GM19455 (cell line): ENCODE data around the gene CYFIP2.
A peak's percentile ranks its signal among the peaks of the same experiment; 100 is the strongest.

Experiments
- ATAC-seq: cut with Tn5 transposase; IDR thresholded peaks from one replicate; pipeline ENCODE4 v1.9.1; 2021; ENCODE audit not compliant: unreplicated experiment

The CYFIP2 gene

DNA sequence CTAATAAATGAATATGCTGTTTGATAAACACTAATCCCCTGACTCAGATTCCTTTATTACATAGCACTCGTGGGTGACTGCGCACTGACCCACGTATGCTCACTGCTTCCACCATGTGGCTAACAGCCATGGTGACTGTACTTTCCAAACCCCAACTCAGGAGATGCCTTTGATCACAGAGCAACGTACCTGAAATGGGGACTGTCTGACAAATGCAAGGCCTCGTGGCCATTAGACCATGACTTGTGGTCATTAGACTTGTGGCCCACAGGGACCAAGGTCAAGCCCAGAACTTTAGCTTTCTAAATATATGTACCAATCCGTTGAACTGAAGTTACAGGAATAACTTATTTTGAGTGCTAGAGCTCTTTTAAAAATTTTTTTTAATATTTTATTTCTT is 46.6 kb downstream of the CYFIP2 start:
- peak; percentile 72 for ATAC-seq

DNA sequence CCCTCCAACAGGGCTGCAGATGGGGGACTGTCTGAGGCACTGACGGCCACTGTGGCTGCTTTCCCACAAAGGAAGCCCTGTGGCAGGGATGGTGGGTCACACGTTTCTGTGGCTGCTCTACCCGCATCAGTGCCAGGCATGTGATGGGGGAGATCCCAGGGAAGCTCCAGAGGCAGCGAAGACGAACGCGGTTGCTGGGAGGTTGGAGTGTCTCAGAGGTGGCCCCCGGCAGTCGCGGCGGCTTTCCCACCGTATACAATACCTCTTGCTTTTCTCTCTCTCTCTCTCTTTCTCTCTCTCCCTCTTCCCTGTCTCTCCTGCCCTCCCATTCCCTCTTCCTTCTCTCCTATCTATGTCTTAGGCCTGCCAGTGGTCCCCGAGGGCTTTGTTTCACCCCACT is 56.7 kb downstream of the CYFIP2 start:
- ATAC-seq: no peak

DNA sequence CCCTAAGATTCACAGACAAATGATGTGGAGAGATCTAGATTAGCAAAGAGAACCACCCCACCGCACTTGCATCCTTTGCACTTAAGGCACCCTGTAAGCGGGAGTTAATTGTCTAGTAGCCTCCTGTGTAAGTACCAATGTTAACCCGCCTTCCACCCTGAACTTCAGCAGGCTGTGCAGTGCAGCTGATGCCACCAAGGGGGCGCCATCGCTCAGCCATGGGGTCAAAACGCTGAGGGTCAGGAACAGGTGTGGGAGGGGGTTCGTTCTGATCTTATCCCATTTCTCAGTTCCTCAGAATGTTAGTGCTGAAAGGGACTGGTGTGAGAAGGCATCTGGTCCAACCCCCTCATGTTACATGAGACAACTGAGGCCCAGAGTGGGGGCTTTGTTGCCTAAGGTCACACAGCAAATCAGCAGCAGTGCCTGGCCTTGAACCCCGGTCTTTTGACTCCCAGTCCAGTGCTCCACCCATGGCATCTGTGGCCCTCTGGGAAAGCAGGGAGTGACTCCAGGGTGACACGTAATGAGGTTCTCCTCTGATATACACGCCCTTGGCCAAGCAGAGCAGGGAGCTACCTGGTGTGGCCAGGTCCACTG is 57.3 kb downstream of the CYFIP2 start:
- no peak for ATAC-seq

DNA sequence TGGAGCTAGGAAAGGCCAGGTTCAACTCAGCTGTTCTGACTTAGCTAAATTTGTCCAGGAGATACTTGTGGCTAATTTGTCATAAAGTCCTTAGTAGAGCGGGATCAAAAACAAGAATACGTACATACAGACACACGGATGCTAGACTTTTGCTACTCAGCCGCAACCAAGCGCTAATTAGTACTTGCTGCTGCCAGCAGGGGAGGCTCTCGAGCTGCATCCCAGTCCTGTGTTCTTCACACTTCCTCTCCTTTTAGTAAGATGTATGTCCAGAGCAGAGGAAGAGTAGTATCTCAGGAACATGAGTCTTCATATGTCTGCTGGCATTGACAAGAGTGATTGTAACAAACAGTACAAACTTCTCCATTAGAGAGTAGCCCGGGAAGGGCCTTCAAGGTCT is 58.3 kb downstream of the CYFIP2 start:
- no peak for ATAC-seq

DNA sequence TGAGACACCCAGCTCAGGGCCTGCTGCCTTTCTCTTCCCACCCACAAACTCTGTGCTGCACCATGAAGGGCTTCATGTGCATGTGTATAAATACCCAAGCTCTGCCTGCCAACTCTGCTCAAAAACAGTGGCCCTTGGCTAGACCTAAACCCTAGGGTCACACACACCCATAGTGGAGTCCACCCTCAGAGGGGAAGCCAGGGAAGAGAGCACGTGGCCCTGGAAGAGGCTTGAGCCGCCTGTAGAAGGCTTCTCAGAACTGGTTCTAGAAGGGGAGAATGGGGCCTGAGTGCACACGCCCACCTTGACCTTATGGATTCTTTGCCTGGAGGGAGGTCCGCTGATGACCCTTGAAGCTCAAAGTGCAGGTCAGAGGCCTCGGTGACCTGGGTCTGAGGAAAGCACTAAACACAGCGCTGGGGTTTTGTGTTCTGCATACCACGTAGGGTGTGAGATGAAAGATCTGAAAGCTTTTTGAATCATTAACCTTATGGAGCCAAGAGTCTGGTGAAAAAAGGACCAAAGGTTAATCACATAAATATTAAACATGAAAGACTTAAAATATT is 60.6 kb downstream of the CYFIP2 start:
- no peak for ATAC-seq

DNA sequence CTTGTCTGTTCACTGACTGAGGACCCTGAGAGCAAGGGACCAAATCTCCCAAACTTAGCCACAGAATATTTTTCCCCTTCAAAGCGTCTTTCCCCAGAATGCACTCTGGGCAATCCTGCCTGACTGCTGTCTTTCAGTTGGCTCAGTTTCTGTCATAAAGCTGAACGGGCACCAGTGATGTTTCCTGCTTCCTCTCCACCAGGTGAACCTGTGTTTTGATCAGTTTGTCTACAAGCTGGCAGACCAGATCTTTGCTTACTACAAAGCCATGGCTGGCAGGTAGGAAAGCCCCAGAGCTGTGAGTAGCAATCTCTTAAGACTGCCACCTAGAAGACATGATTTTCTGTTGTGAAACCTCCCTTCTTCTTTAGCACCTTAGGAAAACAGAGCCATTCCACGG is 61.8 kb downstream of the CYFIP2 start:
- ATAC-seq: no peak

DNA sequence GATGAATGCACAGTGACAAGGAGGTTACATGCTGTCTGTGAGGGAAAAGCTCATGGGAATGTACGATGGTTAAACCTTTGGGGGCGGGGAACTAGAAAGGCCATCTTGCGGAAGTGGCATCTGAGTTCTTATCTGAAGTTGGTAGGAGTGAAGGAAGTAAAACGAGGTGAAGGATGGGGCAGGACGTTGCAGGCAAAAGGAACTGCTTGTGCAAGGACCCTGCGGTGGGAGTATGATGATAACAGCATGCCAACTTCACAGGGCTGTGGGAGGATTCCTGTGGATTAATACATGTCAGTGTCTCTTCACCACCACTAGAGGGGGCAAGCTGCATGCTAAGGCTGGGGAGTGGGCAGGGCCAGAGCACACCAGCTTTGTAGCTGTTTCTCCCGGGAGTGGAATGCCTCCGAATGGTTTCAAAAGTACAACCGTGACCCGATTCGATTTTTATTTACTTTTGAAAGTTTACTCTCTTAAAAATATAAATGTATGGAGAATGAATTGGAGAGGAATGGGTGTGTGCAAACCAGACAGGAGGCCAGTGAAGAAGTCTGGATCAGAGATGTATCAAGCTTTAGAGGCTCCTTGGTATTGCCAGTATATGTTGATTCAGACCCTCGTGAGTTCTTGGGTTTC is 62.5 kb downstream of the CYFIP2 start:
- peak; percentile 94 for ATAC-seq

DNA sequence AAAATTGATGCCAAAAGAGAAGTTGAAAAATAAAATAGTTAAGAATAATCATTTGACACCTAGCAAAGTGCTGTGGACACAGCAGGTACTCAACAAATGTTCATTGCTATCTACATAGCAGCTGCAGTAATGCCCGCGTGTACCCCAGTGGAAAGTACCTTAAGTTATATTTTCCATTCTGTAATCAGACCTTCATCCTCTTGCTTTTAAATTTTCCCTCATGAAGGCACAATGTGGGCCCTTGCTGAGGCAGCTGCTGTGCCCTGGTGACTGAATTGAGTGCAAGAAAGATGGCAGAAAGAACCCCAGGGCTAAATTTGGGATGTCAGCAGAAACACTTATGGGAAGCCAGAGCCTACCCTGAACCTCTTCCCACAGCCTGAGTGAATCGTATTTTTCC is 65.9 kb downstream of the CYFIP2 start:
- no peak for ATAC-seq

DNA sequence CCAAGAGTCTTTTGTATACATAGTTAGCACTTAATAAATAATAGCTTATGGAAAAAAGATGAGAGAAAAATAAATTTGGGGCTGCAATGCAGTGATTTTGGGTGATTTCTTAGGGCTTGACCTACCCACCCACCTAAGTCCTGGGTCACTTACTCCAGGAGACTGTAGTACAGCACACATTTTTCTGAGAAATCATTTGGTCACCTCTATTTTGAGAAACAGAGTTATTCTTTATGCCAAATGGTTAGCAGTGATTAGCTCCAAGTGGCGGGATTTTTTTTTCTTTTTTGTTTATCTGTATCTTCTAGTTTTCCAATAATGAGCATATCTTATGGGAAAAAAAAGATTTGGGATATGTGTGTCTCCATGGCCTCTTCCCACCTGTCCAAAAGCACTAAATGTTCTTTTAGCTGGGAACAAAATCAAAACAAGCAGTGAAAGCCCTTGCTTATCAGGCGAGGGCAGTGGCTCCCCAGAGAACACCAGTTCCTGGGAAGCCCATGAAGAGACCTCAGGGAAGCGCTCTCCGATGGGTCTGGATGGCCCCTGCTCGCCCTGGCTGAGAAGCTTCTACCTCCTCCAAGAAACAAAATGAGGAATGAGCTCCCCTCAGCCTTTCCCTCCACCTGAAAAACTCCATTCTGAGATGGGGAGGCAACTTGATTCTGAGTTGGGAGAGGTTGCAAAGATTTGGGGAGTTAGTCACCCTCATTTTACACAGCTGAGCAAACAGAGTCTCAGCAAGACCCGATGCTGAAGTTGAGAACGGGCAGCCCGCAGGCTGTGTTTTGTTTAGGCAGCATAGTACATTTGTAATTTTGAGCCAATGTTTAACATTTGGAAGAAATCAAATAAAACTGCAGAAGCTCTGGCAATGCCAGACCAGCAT is 69.9 kb downstream of the CYFIP2 start:
- ATAC-seq: no peak

DNA sequence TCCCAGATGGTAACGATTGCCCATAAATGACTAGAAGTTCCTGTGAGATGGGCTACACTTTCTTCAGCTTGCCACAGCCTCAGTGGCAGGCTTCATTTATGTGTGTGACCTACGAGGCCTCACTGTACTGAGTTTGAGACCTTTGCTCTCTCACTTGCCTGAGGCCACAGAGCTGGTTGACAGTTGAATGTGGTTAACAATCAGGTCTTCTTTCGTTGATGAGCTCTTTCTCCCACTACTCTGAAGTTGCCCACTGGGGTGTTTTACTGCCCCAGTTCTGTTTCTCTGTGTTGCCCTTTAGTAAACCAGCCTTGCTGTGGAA is 70.5 kb downstream of the CYFIP2 start:
- no peak for ATAC-seq

DNA sequence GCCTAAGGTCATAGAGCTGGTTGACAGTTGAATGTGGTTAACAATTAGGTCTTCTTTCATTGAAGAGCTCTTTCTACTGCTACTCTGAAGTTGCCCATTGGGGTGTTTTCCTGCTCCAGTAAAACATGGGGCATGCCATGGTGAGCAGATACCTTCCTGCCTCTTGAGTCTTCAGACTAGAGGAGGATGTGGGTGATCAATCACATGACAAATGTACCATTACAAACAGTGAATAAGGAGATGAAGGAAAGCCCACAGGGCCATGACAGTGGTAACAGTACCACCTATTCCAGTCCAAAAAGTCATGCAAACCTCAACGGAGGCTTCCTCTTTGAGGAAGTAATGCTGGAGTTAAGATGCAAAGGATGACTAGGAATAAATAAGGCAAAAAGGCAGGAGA is 73.5 kb downstream of the CYFIP2 start:
- no peak for ATAC-seq

DNA sequence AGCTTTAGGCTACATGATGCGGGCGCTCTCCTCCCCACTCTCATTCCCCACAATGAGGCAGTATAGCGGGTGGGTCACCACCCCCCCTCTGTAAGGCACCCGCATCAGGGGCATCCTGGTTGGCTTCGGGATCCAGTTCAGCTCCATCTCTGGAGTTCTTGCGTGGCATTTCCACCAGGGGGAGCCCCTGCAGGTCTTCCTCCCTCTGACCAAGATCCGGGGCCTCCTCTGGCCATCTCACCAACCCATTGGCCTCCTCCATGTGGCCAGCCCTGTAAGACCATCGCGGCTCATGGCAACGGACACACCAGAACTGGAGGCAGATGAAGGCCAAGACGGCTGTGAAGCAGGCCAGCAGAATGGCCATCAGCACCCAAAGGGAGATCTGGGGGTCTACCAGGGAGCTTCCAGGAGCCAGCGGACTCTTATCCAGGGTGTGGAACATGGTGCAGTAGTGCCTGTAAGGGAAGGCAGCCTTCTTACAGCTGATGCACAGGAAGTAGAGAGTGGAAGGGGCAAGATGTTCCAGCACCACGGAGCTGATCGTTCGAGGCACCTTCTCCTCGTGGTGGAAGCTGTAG is 77.0 kb downstream of the CYFIP2 start:
- ATAC-seq: no peak

DNA sequence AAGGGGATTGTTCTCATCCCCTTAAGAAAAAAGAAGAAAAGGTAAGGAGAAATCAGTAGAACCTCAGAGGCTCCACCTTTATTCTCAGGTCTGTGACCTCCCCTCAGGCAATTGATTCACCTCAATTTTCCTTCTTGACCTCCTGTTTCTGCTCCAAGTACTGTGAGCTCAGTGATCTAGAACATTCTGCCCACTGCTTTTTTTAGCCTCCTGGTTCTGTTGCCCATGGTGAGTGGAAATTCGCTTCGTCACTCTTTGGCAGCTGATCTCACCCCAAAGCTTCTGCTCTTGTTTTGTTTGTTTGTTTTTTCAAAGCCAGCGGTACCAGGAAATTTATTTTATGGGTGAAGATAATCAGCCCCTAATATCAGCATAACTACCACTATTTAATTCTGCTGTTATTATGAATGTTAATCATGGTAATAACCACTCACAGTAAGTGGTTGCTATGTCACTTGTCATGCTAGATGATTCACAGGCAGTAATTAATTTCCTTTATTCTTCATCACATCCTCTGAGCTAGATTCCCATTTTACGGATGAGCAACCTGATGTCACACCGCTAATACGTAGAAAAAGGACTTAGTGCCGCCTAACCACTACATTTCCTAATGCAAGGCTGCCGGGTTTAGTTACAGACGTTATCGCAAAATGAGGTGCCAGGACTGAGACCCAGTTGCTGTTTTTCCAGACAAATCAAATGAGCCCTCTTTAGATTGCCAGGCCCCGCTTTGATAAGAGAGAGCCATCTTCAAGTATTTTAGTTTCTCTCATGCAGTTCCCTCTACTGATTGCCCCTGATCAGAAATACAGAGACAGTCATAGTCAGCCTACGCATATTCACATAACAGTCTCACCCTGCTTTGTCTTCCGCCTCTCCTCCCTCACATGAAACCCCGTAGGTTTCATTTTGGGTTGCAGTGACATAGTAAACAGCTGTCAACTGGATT is 78.2 kb downstream of the CYFIP2 start:
- no peak for ATAC-seq

DNA sequence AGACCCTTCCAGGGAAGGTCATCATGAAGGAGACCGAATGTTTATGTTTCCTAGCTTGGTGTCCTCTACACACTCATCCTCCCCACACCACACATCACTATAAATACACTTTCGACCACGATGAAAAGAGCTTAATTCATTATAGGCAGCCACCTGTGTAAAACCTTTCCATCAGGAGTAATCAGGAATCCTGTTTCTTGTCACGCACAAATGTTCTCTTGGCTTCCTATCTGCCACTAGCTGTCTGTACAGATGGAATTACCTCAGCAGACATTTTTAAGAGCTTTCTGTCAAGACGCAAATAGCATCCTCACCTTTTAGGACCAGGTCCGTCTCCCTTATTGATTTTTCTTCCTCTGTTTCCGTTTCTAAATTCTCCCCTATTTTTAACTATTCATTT is 79.1 kb downstream of the CYFIP2 start:
- no peak for ATAC-seq

DNA sequence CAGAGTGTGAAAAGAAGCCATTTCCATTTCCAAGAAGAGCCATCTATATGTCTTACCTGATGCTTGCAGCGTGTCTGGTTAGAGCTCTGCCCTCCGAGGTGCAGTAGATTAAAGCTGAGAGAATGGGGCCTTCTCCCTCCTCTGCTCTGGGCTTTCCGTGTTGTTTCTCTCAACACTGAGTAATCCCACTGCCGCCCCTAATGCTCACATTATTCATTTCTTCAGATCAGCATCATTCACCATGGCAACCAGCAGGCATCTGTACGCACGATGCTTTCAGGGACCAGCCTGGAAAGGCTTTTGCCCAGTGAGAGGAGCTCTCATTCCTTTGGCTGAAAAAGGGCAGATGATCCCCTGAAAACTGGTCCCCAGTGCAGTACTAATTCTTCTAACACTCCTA is 79.6 kb downstream of the CYFIP2 start:
- no peak for ATAC-seq

DNA sequence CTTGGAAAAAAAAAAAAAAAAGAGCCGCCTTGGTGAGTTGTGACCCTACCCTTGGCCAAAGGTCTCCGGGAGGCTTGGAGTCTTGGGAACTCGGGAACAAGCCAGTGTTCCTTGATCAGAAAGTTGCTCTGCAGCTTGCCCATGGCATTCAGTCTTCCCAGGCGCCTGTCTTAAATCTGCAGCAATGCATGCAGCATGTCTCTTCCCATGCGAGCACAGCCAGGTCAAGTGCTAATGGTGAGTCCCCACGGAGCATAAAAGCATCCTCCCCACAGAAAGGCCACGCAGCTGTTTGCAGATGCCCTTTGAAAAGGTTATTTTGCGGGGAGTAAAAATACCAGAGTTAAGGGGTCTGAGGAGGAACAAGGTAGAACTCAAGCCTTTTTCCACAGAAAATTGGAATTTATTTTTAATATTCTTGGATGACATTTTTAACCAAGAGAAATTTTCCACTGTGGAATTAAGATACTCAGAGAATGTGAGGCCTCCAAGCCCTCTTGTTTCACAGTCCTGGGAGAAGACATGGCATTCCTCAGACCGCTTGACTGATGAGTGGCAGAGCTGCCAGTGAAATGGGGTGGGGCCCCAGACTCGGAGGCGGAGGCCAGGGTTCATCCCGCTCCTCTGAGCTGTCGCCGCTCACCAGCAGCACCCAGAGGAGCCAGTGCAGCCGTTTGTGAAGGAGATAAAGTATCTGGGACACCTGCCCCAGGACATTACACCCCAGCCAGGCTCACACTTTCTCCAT is 81.6 kb downstream of the CYFIP2 start:
- ATAC-seq: no peak

DNA sequence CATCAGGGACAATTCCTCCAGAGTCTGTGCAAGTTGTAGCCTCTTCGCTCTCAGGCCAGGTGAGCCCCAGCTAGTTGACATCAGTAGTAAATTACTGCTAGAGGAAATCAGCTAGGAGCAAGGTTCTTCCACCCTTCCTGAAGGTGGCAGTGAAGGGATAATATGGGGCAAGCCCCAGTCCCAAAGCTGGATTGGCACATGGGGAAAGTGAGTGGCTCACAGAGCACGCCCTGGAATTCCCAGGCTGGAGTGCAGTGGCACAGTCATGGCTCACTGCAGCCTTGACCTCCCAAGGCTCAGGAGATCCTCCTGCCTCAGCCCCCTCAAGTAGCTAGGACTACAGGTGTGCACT is 82.1 kb downstream of the CYFIP2 start:
- ATAC-seq: no peak

DNA sequence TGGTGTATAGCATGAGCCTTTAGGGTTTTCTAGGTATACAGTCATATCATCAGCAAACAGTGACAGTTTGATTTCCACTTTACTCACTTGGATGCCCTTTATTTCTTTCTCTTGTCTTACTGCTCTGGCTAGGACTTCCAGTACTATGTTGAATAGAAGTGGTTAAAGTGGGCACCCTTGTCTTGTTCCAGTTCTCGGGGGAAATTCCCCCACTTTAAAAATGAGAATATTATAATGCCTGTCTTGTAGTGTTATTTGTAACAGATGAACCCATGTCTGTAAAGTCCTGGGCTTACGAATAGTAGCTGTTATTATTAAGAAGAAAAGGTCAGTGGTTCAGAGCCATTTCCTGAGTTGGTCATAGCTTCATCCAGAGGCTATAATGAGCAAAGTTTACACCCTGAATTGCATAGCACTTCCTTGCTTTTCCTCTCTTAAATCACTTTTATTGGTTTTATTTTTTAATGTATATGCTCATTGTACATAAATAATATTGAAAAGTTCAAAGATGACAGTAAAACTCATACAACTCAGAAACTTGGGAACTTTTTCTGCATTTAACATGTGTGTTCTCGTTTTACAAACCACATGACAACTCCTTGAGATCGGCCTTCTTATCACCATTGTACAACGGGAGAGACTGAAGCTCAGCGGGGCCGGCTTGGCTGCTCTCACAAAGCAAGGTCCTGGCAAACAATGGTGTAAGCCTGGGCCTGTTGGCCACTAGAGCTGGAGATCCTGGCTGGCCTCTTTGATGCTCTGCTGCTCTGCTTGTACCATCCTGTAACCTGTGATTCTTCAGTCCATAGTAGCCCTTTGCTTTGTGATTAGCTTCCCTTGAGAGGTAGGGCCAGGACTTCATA is 85.2 kb downstream of the CYFIP2 start:
- no peak for ATAC-seq

DNA sequence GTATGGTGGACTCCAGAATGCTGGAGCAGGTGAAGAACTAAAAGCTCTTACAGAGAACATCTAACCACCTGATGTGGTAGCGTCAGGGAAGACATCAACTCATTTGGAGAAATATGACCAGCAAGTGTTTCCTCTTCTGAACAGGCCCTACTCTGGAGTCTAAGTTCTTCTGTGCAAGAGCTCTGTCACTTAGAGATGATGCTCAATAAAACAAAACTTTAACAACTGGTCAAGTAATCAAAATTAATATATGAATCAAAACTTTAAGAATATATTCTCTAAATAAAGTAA is 85.8 kb downstream of the CYFIP2 start:
- no peak for ATAC-seq
